Calu3 (cell line): ENCODE data around the gene ROBO4. TPM values are rescaled to one million over a fixed set of nuclear protein-coding genes. Genes with fewer than 3 reads are reported as not detected.

ENCODE experiments used
- BruUV-seq: library from RNA; stranded (reverse); fragments of 400-500 nt; replicated peaks from 2 replicates; lab custom pipeline; 2021; lab: Mats Ljungman, UMichigan
- CTCF ChIA-PET: fragments of 300-600 bp; sonication (Branson Sonifier 250); formaldehyde crosslinking; loops from one replicate; lab custom pipeline; 2022; ENCODE audit warnings: antibody characterized with exemption; lab: Charles Lee
- DNase-seq: peaks from one replicate; pipeline ENCODE4 v3.0.0; 2022
- H3K27ac Mint-ChIP-seq: one replicate; pipeline ENCODE4 v1.8.0; 2022; ENCODE audit warnings: mixed read lengths; ENCODE audit not compliant: unreplicated experiment
- H3K27me3 Mint-ChIP-seq: one replicate; pipeline ENCODE4 v1.8.0; 2022; ENCODE audit warnings: mixed read lengths; ENCODE audit not compliant: unreplicated experiment
- H3K36me3 Mint-ChIP-seq: one replicate; pipeline ENCODE4 v1.8.0; 2022; ENCODE audit warnings: mild to moderate bottlenecking, moderate library complexity, mixed read lengths; ENCODE audit not compliant: insufficient read depth, unreplicated experiment
- H3K4me1 Mint-ChIP-seq: one replicate; pipeline ENCODE4 v1.8.0; 2022; ENCODE audit warnings: mild to moderate bottlenecking, low read depth, mixed read lengths; ENCODE audit not compliant: unreplicated experiment
- H3K4me3 Mint-ChIP-seq: one replicate; pipeline ENCODE4 v1.8.0; 2022; ENCODE audit warnings: mild to moderate bottlenecking, low read depth, moderate library complexity, mixed read lengths; ENCODE audit not compliant: unreplicated experiment
- H3K9me3 Mint-ChIP-seq: one replicate; pipeline ENCODE4 v1.8.0; 2022; ENCODE audit warnings: low read depth, mixed read lengths; ENCODE audit not compliant: unreplicated experiment
- CTCF ChIP-seq: fragments of 200-600 bp; IDR thresholded peaks from one replicate; pipeline ENCODE4 v1.8.0; 2022; ENCODE audit warnings: antibody characterized with exemption; ENCODE audit not compliant: unreplicated experiment
- intact Hi-C: fragments of 100-400 bp; cut with micrococcal nuclease; formaldehyde crosslinking; loops from one replicate; pipeline ENCODE4 v1.10.0; 2022; ENCODE audit not compliant: unreplicated experiment
- total RNA-seq: library from RNA; stranded (reverse); gene quantifications from 2 replicates; pipeline ENCODE4 v1.2.3, GENCODE V29; 2022

The ROBO4 gene
- total RNA-seq, 1 experiment from 2014 or later: not detected

GRCh38 chr11:124879493-124880289 lies 18.0 kb downstream of the ROBO4 start:
- TF ChIP-seq CTCF: no peak
- no TSS peak for BruUV-seq

GRCh38 chr11:124878759-124879492 lies 18.7 kb downstream of the ROBO4 start:
- CTCF ChIA-PET: no interaction called here
- no peak overlapping the region for H3K4me3 Mint-ChIP-seq
- H3K36me3 Mint-ChIP-seq: peaks cover 17% of the 10 kb centered on the region
- H3K9me3 Mint-ChIP-seq: no peaks in the 10 kb centered on the region
- peaks cover 77% of the 10 kb centered on the region for H3K27me3 Mint-ChIP-seq
- no peaks in the 10 kb centered on the region for H3K4me1 Mint-ChIP-seq
- no peak for DNase-seq
- no peak overlapping the region for H3K27ac Mint-ChIP-seq
- intact Hi-C loops: no loop called here
- TF ChIP-seq CTCF: no peak
- BruUV-seq: no TSS peak

More at GRCh38 chr11:124879493-124880289, 18.0 kb downstream of the ROBO4 start:
- intact Hi-C loops: no loop called here
- no peaks in the 10 kb centered on the region for H3K9me3 Mint-ChIP-seq
- H3K36me3 Mint-ChIP-seq: peaks cover 15% of the 10 kb centered on the region
- H3K27me3 Mint-ChIP-seq: peaks cover 77% of the 10 kb centered on the region
- H3K4me3 Mint-ChIP-seq: no peak overlapping the region
- H3K4me1 Mint-ChIP-seq: no peaks in the 10 kb centered on the region
- no peak for DNase-seq
- no peak overlapping the region for H3K27ac Mint-ChIP-seq
- CTCF ChIA-PET: no interaction called here

- no peak for TF ChIP-seq CTCF
- Mint-ChIP-seq H3K36me3 (peaks cover 17% of the 10 kb centered on the region), H3K4me3 (peak overlapping the region; percentile 67), H3K27me3 (peaks cover 77% of the 10 kb centered on the region), H3K9me3 (no peaks in the 10 kb centered on the region), H3K27ac (no peak overlapping the region), H3K4me1 (no peaks in the 10 kb centered on the region)
- DNase-seq: no peak
- intact Hi-C loops: no loop called here
- CTCF ChIA-PET: no interaction called here
- BruUV-seq: no TSS peak
Observed at GRCh38 chr11:124877910-124878758, 19.5 kb downstream of the ROBO4 start.

GRCh38 chr11:124877631-124877909 lies 20.1 kb downstream of the ROBO4 start:
- Mint-ChIP-seq H3K4me1 (no peaks in the 10 kb centered on the region), H3K4me3 (peak overlapping the region; percentile 67), H3K27ac (no peak overlapping the region), H3K27me3 (peaks cover 77% of the 10 kb centered on the region), H3K9me3 (no peaks in the 10 kb centered on the region), H3K36me3 (peaks cover 17% of the 10 kb centered on the region)
- TF ChIP-seq CTCF: no peak
- DNase-seq: no peak
- intact Hi-C loops: no loop called here
- CTCF ChIA-PET: no interaction called here
- BruUV-seq: no TSS peak
